Femur (tissue), 1 donor: ENCODE data around the gene RPS6KA1.
"Not testable (repeated sequence)": the region's sequence is repeated elsewhere in the genome, so short reads cannot be mapped to it uniquely, and the experiment has no call there.

Experiments
- DNase-seq: peaks from one replicate; pipeline ENCODE4 v3.0.0-alpha.2; 2017

The RPS6KA1 gene

DNA sequence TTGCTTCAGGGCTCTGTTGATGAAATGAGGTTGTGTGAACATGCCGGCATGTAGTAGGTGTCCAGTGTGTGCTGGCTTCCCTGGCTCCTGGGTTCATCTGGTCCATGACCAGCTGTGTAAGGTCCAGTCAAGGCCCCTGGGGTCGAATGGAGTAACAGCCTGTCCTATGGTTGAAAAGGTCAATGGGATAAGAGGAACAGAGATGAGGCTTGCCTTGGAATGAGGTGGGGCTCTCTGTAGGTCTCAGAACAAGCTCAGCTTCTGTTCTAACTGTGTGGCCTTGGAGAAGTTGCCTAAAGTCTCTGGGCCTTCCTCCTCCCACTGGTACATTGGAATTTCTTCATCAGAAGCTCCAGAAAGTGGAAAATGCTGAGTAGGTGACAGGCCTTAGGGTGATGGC lies 26.6 kb downstream of the RPS6KA1 start:
- DNase-seq: no peak

DNA sequence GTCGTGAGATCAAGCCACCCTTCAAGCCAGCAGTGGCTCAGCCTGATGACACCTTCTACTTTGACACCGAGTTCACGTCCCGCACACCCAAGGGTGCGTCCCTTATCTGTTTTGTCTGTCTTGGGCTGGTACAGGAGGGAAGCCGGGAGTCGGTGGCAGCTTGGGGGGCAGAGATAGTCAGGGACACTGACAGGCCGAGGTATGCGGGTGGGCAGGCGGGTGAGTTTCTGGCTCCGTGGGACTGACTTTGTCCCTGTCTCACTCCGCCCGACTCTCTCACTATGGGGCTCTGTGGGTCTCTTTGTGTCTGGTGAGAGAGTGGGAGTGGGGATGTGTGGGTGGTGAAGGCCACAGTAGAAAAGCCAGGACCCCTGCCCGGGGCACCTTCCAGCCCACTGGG lies 27.4 kb downstream of the RPS6KA1 start:
- no peak for DNase-seq

DNA sequence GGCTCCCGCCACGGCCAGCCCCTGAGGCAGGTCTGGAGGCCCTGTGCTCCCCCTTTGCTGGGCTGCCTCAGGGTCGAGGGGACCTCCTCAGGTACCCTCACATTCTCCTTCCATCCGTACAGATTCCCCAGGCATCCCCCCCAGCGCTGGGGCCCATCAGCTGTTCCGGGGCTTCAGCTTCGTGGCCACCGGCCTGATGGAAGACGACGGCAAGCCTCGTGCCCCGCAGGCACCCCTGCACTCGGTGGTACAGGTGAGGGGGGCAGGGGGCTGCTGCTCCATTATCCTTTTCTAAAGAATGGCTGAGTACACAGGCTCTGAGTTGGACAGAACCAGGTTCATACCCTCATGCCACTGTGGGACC lies 29.1 kb downstream of the RPS6KA1 start:
- no peak for DNase-seq

DNA sequence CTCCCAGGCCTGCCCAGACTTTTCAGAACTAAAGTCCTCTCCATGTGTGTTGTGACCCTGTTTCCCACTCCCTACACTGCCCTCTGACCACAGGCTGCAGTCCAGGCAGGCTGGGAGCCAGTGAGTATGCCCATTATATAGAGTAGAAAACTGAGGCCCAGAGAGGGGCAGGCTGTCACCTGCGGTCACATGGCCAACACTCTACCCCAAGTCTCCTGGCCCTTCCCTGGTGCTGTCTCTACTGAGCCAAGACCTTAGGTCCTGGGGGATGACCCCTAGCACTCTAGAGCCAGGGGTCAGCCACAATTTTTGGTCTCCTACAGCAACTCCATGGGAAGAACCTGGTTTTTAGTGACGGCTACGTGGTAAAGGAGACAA lies 30.8 kb downstream of the RPS6KA1 start:
- DNase-seq: no peak

DNA sequence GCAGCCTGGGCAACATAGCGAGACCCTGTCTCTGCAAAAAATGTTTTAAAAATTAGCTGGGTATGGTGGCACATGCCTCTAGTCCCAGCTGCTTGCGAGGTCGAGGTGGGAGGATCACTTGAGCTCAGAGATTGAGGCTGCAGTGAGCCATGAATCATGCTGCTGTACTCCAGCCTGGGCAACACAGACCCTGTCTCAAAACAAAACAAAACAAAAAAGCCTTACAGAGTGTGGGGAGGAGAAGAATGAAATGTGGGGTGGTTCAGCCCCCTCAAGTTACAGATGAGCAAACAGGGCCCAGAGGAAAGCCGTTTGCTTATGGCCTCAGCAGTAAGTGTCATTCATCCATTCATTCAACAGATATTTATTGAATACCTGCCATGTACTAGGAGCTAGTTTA lies 40.7 kb downstream of the RPS6KA1 start:
- no peak for DNase-seq

DNA sequence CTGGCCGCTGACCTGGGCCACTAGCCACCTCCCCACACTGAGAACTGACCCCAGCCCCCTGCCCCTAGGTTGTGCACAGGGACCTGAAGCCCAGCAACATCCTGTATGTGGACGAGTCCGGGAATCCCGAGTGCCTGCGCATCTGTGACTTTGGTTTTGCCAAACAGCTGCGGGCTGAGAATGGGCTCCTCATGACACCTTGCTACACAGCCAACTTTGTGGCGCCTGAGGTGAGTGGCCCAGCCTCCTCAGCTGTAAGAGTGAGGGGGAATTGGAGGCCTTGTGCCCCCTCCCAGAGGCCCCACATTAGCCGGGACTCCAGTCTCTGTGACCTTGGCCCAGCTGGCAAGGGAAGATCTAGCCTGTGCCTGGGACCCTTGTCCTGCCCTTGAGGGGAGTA lies 41.8 kb downstream of the RPS6KA1 start:
- DNase-seq: no peak

DNA sequence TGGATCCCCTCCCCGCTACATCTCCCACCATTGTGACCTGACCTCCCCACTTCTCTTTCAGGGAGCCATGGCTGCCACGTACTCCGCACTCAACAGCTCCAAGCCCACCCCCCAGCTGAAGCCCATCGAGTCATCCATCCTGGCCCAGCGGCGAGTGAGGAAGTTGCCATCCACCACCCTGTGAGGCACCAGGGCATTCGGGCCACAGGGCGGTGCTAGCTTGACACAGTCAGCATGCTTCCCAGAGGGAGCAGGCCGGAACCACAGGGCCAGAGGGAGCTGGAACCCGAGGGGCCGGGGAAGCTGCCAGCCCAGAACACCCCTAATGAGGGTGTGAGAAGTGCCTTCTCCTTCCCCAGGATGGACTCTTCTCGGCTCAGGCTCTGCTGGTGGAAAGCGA lies 44.5 kb downstream of the RPS6KA1 start:
- DNase-seq: no peak

DNA sequence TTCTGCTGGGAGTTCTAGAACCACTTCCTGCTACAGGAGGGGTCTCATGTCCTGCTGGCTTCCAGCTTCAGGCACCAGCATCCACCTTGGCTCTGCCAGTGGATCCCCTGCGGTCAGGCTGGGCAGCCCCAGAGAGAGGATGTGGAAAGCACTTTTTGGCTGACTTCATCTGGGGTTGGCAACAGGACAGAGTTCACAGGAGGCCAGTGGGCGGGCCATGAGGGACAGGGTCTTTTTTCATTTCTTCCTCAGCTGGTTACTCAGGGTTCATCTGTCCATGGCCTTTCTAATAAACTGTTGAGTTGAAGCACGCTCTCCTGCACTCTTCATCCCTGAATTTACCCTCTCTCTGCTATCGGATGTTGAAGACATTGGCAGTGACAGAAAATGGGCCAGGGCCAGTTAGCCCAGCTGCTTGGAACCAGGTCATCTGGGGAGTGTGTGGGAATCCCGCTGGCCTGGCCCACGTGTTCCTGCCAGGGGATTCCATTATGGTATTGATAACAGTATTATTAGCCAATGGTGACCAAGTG lies 45.2 kb downstream of the RPS6KA1 start:
- peak; percentile 42 for DNase-seq

DNA sequence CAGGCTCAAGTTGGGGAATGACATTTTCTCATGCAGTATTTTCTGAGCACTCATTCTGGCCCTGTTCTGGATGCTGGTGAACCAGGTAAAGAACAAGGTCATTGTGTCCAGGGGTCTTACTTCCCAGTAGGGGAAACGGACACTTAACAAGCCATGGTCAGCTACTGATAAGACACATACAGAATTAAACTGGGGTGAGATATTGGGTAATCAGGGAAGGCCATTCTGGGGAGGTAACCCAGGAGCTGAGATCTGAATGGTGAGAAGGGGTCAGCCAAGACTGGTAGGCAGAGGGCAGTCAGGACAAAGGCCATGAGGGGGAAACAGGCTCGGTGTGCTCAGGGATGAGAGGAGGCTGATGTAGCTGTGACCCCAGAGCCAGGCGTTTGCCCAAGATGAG lies 45.8 kb downstream of the RPS6KA1 start:
- no peak for DNase-seq

DNA sequence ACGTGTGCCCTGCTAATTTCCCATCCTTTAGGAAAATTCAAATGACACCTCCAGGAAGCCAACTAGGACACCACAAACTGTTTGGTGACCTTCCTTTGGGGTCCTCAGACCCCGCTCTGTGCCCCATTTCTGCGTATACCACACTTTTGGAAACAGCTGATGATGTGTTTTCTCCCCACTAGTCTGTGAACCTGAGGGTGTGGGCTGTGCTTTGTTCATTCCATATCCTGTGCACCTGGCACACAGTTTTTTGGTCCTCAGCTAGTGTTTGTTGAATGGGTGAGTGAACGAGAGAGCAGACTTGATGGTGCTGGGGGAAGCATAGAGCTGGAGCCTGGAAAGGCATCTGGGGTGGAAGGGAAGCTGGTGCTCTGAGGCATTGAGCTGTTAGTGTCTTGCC lies 48.6 kb downstream of the RPS6KA1 start:
- DNase-seq: no peak

DNA sequence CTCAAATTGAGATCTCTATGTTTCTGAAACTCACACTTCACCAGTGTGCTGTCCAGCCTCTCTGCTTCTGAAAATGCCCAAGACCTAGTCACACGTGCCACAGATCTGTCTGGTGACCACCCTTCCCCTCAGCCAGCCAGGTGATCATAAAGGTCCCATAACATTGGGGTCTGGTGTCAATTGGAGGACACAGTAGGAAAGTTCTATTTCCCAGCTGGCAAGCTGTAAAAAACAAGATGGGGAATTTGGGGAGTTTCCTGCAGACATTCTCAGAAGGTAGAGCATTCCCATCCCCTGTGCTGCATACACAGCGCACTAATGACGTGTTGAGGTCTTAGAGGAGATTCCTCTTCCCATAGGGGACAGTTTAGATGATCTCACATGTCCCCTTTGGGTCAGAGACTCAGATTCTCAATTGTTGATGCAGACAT lies 50.1 kb downstream of the RPS6KA1 start:
- no peak for DNase-seq

DNA sequence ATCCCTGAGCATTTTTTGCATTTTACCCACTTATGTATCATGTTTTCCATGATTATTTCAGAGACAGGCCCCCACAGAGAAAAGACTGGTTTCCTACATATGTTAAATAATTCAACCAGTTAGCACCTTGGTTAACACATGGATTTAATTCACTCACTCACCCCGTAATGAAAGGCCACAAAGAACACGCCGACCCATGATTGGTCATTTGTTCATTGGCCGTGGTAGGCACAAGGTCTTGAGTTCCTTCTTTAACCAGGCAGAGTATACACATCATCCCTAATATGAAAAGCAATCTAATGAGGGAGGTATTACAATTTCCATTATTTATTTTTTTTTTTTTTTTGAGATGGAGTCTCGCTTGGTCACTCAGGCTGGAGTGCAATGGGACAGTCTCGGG lies 50.6 kb downstream of the RPS6KA1 start:
- no peak for DNase-seq

DNA sequence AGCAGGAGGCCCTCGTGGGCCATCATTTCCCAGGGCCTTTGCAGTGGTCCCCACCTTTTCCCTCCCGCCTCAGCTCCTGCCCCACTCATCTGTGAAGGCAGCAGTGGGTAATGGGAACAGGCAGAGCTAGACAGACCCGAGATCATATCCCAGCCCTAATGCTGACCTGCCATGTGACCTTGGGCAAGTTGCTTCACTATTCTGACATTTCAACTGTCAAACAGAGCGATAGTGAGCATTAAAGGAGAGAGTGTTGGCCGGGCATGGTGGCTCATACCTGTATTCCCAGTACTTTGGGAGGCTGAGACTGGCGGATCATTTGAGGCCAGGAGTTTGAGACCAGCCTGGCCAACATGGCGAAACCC lies 51.7 kb downstream of the RPS6KA1 start:
- no peak for DNase-seq

DNA sequence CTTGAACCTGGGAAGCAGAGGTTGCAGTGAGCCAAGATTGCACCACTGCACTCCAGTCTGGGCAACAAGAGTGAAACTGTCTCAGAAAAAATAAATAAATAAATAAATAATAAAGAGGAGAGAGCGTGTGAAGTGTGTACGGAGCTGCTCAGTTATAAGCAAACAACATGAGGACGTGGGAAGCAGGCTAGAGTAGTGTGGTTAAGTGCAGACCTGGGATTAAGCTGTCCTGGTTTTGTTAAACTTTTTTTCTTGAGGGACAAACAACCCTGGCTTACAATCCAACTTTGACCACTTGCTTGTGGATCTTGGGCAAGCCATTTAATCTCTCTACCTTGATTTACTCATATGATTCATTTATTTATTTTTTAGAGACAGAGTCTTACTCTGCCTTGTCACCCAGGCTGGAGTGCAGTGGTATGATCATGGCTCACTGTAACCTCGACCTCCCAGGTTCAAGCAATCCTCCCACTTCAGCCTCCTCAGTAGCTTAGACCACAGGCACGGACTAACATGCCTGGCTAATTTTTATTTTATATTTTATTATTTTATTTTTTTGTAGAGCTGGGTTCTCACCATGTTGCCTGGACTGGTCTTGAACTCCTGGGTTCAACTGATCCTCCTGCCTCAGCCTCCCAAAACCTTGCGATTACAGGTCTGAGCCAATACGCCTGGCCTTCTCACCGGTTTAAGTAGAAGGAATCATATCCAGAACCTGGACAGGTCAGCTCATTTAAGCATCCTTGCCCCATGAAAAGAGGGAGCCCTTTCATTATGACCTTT lies 52.7 kb downstream of the RPS6KA1 start:
- no peak for DNase-seq

DNA sequence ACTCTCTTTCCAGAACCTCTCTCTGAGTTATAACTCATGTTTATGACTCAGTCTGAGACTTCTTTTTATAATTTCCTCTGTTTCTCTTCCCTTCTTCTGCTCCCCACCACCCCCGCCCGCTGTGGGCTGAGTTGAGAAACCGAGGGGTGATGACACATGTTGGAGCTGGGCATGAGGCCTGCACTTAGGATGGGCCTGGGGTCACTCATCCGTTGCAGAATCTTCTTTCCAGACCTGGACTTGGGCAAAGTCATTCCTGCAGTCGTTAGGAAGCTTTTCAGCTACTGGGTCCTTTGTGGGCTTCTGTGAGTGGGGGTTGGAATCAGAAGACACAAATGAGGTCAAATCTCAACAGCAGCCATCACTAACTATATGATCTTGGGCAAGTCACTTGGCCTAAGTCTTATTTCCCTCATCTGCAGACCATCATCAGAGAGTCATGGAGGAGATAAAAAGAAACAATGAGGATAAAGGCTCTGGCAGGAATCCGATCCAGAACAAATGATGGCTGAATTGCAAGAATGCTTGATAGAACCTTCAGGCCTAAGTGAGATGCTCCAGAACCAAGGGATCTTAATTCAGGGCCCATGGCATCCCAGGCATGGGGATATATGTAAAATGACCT lies 53.4 kb downstream of the RPS6KA1 start:
- DNase-seq: no peak

DNA sequence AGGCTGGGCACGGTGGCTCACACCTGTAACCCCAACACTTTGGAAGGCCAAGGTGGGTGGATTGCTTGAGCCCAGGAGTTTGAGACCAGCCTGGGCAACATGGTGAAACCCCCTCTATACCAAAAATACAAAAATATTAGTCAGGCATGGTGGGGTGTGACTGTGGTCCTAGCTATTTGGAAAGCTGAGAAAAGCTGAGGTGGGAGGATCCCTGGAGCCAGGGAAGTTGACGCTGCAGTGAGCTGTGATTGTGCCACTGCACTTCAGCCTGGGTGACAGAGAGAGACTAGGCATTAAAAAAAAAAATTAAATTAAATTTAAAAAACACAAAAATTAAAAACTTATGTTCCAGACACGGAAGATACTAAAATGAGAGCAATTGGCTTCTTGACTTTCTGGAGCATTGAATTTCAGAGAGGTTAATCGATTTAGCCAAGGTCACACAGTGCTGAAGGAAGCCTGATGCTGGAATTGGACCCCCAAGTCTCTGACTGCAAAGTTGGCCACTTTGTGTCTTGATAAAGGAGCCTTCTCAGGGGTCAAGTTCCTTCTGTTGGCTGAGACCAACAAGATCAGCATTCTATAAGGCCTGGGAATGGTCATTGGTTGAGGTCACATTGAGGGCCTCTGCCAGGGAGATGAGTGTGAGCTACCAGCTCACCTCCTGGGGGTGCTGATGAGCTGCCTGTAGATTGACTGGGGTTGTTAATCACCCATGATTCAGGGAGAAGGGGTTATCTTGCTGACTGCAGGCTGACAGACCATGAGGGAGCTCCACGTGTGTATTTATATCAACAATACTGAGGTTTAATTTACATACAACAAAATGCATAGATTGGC lies 54.3 kb downstream of the RPS6KA1 start:
- DNase-seq: no peak

DNA sequence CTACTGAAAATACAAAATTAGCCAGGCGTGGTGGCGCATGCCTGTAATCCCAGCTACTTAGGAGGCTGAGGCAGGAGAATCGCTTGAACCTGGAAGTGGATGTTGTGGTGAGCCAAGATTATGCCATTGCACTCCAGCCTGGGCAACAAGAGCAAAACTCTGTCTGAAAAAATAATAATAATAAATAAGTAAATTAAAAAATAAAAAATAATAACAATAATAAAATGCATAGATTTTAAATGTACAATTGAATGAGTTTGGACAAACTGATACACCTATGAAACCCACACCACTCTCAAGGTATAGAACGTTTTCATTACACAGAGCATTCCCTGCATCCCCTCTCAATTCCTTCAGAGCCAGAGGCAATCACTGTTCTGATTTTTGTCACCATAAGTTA lies 55.0 kb downstream of the RPS6KA1 start:
- not testable (repeated sequence) for DNase-seq

DNA sequence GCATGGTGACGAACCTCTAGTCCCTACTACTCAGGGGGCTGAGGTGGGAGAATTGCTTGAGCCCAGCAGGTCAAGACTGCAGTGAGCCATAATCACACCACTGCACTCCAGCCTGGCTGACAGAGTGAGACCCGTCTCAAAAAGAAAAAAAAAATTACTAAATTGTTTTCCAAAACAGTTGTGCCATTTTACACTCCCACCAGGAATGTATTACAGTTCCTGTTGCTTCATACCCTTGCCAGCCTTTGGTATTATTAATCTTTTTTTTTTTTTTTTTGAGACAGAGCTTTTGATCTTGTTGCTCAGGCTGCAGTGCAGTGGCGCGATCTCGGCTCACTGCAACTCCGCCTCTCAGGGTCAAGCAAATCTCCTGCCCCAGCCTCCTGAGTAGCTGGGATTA lies 55.9 kb downstream of the RPS6KA1 start:
- no peak for DNase-seq

DNA sequence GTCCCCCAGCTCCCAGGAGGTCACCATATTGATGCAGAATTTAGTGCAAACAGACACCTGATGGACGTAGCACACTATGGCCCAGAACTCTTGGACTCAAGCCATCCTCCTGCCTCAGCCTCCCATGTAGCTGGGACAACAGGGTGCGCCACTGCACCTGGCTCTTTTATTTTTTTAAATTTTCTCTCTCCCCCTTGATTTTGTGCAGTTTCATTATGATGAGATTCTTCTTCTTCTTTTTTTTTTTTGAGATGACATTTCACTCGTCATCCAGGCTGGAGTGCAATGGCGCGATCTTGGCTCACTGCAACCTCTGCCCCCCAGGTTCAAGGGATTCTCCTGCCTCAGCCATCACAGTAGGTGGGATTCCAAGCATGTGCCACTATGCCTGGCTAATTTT lies 63.8 kb downstream of the RPS6KA1 start:
- DNase-seq: no peak

DNA sequence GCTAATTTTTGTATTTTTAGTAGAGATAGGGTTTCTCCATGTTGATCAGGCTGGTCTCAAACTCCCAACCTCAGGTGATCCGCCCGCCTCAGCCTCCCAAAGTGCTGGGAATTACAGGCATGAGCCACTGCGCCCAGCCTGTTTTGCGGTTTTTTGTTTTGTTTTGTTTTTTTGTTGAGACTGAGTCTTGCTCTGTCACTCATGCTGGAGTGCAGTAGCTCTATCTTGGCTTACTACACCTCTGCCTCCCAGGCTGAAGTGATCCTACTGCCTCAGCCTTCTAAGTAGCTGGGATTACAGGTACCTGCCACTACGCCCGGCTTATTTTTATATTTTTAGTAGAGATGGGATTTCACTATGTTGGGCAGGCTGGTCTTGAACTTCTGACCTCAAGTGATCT lies 65.0 kb downstream of the RPS6KA1 start:
- DNase-seq: not testable (repeated sequence)

DNA sequence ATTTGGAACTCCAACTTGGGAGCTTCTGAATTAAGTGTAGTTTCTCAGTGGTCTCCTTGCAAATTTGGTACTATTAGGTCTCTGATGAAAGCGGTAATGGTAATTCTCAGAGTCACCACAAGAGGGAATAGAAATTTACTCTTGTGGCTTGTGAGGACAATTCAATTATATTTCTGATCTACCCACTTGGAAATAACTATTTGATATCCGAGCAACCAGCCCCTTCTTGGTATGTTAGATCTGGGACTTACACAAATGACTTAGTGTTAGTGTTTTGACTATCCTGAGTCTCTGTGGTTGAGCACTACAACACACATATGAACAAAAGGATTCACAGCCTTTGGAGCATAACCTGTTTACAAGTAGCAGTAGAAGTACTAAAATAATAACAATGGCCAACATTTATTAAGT lies 68.1 kb downstream of the RPS6KA1 start:
- DNase-seq: no peak

DNA sequence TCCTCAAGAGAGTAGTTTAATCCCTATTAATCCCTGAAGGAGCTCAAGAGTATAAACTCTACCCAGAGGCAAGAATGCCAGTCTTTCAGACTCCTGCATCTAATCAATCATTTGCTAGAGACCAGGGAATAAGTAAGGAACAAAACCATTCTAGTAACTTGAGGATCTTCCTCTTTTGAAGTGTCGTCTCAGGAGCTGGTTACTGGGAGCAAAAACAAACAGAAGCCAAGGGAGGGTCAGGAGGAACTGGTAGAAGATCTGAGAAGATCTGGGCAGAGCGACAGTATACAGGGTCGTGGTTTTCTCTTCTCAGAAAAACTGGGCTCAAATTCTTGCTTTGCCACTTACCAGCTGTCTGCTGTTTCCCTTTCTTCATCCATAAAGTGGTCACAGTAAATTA lies 69.3 kb downstream of the RPS6KA1 start:
- no peak for DNase-seq

DNA sequence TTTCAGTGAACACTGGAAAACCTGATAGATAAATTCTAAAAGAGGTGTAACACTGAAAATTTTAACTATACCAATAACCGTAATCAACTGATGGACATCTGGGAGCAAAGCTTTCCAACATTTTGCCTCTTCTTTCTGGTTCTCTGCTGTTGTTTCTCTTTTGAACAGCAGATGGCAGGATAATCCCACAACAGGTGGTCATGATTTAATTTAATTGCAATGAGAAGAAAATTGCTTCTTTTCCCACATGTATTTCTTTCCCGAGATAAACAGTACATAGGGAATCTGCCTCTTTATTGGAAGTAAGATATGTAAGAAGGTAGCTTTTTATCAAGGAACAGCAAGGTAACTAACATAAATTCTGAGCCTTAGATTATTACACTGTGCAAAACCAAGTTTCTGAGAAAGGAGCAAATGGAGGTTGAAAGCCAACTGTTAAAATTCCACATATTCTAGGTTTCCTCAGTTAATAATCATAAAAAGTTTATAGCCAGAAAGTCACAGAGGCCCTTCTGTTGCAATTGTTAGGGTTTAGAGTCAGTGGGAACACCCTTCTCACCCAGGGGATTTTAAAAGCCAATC lies 72.9 kb downstream of the RPS6KA1 start:
- DNase-seq: peak; percentile 30
